Right ventricle myocardium inferior (tissue), 1 donor: ENCODE data around the gene PRKN. TPM values are rescaled to one million over a fixed set of nuclear protein-coding genes. Genes with fewer than 3 reads are reported as not detected.
A peak's percentile ranks its signal among the peaks of the same experiment; 100 is the strongest.
"Not testable (repeated sequence)": the region's sequence is repeated elsewhere in the genome, so short reads cannot be mapped to it uniquely, and the experiment has no call there.

Source experiments
- ATAC-seq: fragments of 200-7000 bp; cut with Tn5 transposase; one replicate; pipeline ENCODE4 v1.9.1; 2020; ENCODE audit warnings: mild to moderate bottlenecking, moderate library complexity
- DNase-seq: peaks from one replicate; pipeline ENCODE4 v3.0.0; 2021; ENCODE audit errors: missing footprints
- intact Hi-C: fragments of 100-400 bp; cut with DNase I; formaldehyde crosslinking; loops from one replicate; pipeline ENCODE4 v1.11.0; 2022
- total RNA-seq: library from RNA; stranded (reverse); fragmentation: NEBNext Ultra II Directional; extraction: Animal tissue kit (Norgen Biotek cat#: 25700); gene quantifications from one replicate; pipeline ENCODE4 v1.2.1, GENCODE V29; 2021
- donor health status: DM: no; HTN: yes; CAD: no; lungs with severe emphysema.

The PRKN gene
- total RNA-seq, 1 donor from 2014 or later, result 19.5 TPM

DNA sequence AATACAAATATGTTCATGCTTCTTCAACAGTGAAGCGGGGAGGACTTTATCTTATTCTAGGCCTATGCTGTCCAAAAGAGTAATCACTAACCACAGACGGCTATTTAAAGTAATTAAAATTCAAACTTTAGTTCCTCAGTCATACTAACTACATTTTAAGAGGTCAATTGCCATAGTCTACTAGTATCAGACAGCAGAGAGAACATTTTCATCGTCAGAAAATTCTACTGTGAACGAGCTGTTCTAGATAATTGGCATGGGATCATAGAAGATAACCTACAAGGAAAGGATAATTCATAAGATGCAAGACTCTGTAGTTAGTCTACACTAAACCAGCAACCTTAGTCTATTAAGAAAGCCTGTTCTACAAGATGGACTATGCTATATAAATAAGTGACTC is 44.4 kb downstream of the PRKN start:
- no peak for DNase-seq
- ATAC-seq, result peak; percentile 54
- intact Hi-C loops, result no loop called here

DNA sequence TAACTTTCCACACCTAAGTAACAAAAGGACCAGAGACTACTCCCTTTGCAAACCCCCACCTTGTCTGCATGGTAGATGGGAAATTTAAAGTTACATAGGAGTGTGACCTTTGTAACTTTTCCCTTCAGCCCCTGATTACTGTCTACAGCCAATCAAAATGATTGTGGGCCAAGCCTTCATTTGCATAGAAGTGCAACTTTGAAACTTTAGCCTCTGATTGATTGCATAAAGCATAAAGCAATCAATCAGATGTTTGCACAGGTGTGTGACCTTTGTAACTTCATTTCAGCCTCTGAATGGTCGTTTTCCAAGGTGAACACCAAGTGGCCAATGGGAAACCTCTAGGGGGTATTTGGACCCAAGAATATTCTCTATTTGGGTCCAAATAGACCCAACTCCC is 46.1 kb downstream of the PRKN start:
- intact Hi-C loops, result no loop called here
- no peak for DNase-seq
- no peak for ATAC-seq

DNA sequence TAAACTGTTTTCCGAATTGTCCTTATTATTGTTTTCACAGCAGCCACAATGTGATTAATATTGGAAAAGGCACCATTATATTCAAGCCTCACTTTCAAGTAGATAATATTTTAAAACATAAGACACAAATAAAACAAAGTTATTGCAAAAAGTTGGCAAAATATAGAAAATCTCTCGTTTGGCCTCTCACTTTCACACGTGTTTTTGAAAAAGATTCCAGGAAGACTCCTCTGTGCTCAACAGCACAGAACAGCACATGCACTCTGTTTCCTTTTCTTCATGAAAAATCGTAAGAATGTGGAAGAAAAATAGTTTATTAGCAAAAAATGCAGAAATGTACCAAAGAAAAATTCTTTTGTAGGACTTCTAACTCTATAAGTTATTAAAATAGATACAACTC is 46.7 kb downstream of the PRKN start:
- ATAC-seq (no peak), DNase-seq (no peak)
- intact Hi-C loops, result no loop called here

DNA sequence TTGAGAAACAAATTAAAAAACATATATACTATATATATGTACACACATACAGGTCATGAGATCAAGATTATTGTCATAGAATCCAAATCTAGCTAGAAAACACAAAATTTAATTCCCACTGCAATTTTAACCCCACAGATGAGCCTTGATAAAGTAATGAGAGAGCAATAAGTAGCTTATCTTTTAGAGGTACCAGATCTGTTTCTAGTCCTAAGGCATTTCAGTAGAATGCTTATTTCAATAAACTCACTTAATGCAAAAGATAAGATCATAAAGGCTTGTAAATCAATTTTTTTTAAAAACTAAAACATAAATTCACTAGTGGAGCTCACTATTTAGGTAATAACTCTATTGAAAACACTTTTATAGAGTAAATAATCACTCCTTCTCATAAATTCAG is 47.2 kb downstream of the PRKN start:
- DNase-seq (no peak), ATAC-seq (no peak)
- intact Hi-C loops, result no loop called here

DNA sequence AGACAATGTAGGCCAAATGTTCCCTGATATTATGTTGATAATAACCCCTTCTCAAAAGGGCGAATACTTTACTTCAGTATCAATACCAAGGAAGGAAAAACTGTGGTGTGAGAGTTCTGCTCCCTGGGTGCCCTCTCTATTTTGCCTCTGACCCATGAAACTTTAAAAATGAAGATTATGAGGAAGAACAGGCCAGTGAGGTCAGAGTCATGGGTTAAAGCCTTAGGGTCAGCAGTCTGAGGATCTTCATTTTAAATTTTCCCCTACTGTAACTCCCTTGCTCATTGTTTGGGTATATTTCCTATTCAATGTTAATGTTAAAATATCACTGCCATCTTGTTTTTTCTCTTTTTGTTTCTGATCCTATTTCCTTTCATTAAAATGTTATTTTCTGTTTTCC is 47.9 kb downstream of the PRKN start:
- ATAC-seq (no peak), DNase-seq (no peak)
- intact Hi-C loops, result no loop called here

DNA sequence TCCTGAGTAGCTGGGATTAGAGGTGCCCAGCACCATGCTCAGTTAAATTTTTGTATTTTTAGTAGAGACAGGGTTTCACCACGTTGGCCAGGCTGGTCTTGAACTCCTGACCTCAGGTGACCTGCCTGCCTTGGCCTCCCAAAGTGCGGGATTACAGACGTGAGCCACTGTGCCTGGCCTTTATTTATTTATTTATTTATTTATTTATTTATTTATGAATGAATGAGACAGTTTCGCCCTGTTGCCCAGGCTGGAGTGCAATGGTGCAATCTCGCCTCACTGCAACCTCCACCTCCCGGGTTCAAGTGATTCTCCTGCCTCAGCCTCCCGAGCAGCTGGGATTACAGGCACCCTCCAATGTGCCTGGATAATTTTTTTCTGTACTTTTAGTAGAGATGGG is 48.7 kb downstream of the PRKN start:
- intact Hi-C loops, ATAC-seq, DNase-seq: not testable (repeated sequence)

DNA sequence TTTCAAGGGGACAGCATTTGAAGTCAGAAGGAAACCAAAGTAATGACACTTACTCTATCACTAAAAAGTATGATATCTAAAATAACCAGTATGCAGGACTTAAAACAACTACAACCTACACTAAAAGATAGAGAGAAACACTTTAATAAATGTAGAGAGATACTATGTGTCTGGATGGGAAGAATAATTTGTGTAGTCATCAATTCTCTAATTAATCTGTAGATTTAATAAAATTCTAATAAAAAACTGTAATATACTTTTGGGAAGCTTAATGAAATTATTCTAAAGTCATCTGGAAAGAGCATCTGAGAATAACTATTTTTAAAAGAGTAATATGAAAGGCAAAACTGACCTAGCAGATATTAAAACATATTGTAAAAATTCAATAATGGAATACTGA is 52.1 kb downstream of the PRKN start:
- ATAC-seq (no peak), DNase-seq (no peak)
- intact Hi-C loops, result no loop called here

DNA sequence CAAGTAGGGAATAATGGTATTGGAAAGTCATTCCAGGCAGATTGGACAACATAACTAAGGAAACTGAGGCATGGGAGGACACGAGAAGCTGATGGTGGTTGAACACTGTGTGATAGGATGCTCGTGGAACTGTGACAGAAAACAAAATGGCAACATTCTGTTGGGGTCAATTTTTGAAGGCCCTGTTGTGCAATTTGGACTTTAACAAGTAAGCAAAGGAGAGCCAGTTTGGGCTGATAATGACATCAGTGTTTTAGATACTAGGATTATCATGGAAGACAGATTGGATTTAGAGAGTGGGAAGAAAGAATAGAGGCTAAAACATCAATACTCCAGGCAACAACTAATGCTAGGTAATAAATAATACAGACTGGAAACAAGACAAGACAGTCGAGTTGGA is 53.1 kb downstream of the PRKN start:
- intact Hi-C loops, result loop anchor here (5.0 kb wide), 1 partner anchor 43 kb away; no protein-coding TSS in a partner anchor
- ATAC-seq (no peak), DNase-seq (no peak)

DNA sequence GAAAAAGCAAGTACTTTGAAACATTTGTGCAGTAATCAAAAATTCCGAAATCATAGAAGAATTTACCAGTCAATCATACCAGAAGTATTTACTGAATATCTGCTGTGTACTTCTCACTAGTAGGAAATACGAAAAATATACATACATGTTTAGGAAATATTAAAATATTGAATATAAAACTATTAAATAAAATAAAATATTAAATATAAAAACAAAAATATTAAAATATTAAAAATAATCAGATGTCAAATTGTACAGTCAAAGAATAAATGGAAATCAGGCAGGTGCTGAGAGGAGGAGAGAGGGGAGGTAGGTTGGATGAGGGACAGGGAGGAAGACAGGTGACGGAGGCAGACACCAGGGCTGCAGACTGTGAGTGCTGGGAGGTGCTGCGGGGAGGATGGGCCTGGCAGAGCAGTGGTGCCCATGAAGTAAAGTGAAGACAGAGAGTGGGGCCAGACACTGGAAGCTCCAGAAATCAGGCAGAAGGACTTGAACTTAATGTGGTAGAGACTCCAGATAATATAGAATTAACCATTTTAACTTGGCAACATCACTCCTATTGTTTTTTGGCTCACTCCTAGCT is 55.9 kb downstream of the PRKN start:
- ATAC-seq, result peak; percentile 63
- intact Hi-C loops, result loop anchor here (5.0 kb wide), 1 partner anchor 46 kb away; no protein-coding TSS in a partner anchor
- peak; percentile 69 for DNase-seq

DNA sequence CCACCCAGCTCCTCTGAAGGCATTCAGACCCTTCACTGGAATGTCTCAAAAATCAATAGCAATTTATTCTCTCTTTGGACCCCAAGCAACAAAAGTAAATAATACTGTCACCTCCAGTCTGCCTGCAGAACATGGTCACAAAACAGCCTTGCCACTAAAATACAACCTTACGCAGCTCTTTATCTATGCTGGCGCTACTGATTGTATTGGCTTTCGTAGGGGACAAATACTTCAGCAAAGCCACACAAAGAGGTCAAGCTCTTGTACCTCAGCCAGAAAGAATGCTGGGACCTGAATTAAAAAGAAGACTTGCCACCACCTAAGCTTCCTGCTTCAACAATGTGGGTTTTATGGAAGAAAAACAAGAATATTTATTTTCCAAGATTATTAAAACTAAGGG is 57.2 kb downstream of the PRKN start:
- DNase-seq (no peak), ATAC-seq (peak; percentile 72)
- intact Hi-C loops, result loop anchor here (5.0 kb wide), 1 partner anchor 47 kb away; no protein-coding TSS in a partner anchor

DNA sequence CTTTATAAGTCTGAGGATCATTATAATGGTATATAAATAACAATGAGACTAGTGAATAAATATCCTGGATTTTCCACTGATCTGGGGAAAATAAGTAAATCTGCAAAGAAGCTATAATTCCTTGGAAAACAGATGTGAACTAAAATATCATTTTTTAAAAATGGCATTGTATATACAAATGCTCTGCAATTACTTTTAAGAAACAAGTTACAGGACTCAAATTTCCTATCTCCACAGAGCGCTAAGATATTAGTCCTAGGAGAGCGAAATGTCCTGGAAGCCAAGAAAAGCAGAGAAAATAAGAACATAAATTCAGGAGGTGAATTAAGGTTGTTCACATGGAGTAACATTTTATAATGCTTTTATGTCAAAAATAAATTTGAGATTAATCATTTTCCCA is 61.3 kb downstream of the PRKN start:
- DNase-seq (no peak), ATAC-seq (no peak)
- intact Hi-C loops, result no loop called here

DNA sequence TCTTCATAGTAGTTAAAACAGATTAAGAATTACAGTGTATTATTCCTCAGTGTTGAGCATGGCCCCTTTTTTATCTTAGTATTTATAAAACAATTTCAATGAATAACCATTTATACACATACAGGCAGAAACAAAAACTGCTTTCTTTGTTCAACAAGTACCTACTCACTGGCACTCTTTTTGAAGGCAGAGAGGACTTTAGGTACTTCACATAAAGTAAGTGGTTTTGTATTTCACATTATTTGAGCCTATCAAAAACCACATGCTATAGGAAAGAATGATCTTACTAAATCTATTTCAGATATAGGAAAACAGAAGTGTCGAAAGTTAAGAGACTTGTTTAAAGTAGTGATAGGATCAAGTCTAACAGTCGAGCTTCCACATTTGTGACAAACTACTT is 73.8 kb downstream of the PRKN start:
- ATAC-seq (no peak), DNase-seq (no peak)
- intact Hi-C loops, result no loop called here

DNA sequence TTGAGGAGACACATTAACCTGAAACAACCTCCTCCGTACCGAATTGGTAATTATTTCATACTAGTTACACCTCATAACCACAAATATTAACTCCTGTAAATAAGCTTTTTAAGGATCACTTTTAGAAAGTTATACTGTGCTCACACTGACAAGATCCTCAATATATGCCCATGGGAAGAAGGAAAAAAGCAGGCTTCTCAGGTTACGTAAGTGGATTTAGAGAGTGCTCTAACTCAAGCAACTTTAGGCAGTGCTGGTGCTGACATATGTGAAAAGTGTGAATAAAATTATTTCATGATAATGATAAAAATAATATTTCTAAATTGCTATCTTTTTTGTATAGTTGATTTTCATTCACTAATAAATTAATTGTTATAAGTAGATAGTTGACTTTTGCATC is 76.1 kb downstream of the PRKN start:
- no peak for DNase-seq

DNA sequence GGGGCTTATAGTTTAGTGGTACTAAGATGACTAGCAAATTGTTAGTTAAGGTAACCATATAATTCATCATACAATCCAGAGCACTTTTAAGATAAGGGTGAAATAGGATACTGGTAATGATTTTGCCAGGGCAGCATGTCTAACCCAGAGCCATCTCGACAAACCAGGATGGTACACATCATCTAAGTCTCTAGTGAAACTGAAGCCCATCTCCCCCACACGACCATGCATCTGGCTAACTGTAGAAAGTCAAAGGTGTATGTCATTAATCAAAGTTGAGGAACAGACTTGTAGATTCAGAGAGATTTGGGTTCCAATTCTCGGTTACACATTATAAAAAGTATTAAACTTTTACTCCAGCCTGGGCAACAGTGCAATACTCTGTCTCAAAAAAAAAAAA is 78.3 kb downstream of the PRKN start:
- intact Hi-C loops, result no loop called here
- ATAC-seq (no peak), DNase-seq (no peak)

More for the DNA sequence above, 76.1 kb downstream of the PRKN start:
- ATAC-seq, result no peak
- intact Hi-C loops, result no loop called here

DNA sequence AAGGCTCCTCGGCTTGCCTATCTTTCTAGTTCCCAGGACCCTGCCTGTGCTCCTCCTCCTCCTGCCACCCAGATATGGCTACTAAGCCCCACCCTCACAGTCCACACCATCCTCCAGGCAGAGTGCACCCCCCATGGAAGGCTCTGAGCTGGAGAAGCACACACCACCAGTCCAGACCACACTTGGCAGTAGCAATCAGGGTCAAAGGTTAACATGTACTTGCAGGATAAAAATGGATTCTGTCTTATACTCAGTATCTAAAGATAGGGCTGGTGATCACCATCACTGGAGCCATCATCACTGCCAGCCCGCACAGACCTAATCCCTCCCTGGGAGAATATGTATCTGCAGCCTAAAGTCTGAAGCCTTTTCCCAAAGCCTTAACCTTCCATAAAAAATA is 83.4 kb downstream of the PRKN start:
- intact Hi-C loops, result no loop called here
- DNase-seq, result no peak
- ATAC-seq, result peak; percentile 54

DNA sequence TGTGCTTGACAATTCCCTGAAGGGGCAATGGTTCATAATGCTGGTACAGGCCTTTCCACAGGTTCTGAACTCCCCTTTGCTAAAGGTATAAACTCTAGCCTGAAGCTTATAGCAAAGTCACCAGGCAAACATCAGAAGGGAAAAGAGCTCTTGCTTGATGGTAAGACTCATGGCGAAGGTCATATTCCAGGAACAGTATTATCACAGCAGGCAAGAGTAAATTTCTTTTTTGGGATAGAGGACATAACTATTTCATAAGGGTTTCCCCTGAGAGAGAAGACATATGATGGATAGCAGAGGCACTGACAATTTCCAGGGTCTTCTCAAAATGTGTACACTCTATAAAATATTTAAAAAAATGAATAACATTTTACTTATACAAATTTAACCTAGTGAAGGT is 86.8 kb downstream of the PRKN start:
- intact Hi-C loops, result no loop called here
- DNase-seq (no peak), ATAC-seq (no peak)

DNA sequence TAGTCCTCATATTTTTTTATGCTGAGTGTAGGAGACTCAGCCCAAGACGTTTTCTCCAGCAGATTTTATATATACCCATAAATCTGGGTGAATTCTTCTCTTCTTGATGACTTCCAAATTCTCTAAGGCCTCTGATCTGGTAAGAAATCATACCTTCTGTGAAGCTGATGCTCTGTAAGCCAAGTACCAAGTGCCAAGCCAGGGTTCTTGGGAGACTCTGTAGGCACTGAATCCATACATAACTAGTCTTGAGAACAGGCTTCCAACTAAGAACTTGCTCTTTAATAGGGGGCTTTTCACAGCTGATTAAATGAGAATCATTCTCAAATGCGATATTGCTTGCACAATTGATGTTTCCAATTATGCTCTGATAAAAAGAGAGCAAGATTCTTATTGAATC is 87.6 kb downstream of the PRKN start:
- intact Hi-C loops, result no loop called here
- no peak for DNase-seq
- no peak for ATAC-seq

DNA sequence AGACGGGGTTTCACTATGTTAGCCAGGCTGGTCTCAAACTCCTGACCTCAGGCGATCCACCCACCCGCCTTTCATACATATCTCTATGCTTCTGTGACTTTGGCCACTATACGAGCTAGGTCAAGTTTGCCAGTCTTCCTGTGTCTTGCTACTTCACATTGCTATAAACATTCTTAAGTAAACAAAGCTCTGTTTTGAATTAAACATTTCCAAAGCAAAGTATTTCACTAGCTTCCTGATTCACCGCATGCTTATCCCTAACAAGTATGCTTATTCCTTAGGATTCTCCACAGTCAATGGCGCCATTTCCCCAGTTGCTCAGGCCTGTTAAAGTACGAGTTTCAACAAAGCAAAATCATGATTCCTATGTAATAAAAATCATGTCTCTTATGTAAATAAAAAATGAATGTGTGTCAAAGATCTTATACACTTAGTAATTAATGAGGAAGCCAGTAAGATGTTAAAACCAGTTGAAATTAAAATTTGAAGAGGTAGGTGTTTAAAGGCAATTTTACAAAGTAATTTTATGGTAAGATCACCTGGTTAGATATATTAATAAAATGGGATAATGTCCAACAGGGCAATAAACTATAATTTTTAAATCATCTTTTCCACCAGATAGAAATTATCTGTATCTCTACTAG is 88.5 kb downstream of the PRKN start:
- intact Hi-C loops, result no loop called here
- ATAC-seq (no peak), DNase-seq (no peak)

DNA sequence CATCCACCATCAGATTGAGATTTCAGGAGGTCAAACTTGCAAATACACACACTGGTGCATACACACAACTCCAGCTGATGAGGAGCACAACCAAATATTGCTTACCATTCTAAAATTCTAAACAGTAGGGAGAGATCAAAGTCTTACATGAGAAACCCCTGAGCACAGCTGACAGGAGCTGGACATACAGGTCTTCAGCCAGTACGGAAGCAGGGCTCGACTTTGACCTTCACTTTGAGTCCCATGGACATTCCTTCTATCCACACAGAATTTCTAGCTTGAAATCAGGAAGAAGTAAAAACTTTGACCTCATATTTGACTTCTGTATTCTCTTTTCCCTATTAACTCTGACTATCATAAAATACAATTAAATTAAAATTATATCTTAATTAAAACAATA is 90.2 kb downstream of the PRKN start:
- intact Hi-C loops, result no loop called here
- ATAC-seq (no peak), DNase-seq (no peak)

DNA sequence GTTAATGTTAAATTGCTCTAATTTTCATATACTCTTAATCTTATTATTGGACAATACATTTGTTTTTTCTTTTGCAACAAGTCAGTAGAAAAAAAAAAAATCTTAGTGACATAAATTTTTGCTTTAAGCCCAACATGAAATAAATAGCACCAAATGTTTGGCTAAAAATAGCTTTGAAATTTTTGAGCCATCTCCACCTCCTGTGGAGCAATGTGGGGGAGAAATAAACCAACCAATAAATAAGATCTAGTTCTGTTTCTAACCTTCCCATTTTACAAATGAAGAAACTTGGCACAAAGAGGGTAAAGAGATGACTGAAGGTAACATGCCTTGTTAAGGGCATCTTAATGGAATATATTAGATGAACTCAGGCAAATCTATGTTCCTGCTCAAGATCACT is 91.4 kb downstream of the PRKN start:
- DNase-seq, result no peak
- ATAC-seq, result no peak
- intact Hi-C loops, result no loop called here

DNA sequence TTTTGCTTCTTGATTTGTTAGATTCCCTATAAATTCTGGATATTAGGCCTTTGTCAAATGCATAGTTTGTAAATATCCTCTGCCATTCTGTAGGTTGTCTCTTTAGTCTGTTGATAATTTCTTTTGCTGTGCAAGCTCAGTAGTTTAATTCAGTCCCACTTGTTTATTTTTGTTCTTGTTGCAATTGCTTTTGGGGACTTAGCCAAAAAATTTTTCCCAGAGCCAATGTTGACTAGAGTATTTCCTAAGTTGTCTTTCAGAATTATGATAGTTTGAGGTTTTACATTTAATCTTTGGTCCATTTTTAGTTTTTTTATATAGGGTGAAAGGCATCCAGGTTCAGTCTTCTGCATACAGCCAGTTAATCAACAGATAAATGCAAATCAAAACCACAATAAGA is 96.0 kb downstream of the PRKN start:
- intact Hi-C loops, result no loop called here
- ATAC-seq (no peak), DNase-seq (no peak)
